Vagina (tissue), 2 donors: ENCODE results near the gene HS6ST2. TPM values are rescaled to one million over a fixed set of nuclear protein-coding genes. Genes with fewer than 3 reads are reported as not detected.

Source experiments
- DNase-seq, 2 donors: peaks; one replicate each; pipeline ENCODE4 v3.0.0-alpha.2; 2017; ENCODE audit errors: extremely low spot score in 2 of 2
- H3K27ac ChIP-seq: fragments of 200-600 bp; sonication (generic); one replicate; pipeline ENCODE4 v1.5.1; 2019
- H3K27me3 ChIP-seq: fragments of 200-600 bp; sonication (generic); one replicate; pipeline ENCODE4 v1.5.1; 2019
- H3K36me3 ChIP-seq, 2 donors: fragments of 200-600 bp; sonication (generic); one replicate each; pipeline ENCODE4 v1.5.1; 2017 to 2019
- H3K4me1 ChIP-seq: fragments of 200-600 bp; sonication (generic); one replicate; pipeline ENCODE4 v1.5.1; 2019
- H3K4me3 ChIP-seq, 2 donors: fragments of 200-600 bp; sonication (generic); 1 replicate in 1 of 2; 2 replicates in 1 of 2; pipeline ENCODE4 v1.5.1; 2016 to 2019
- H3K9me3 ChIP-seq: fragments of 200-600 bp; sonication (generic); one replicate; pipeline ENCODE4 v1.5.1; 2019
- POLR2A ChIP-seq, 2 donors: fragments of 450-650 bp; IDR thresholded peaks; one replicate each; pipeline ENCODE4 v1.6.1; 2017; ENCODE audit warnings: antibody characterized with exemption in 2 of 2, mild to moderate bottlenecking in 2 of 2, moderate library complexity in 2 of 2
- POLR2AphosphoS5 ChIP-seq, 2 donors: sonication (generic); formaldehyde crosslinking; IDR thresholded peaks; one replicate each; pipeline ENCODE4 v1.9.0; 2017; ENCODE audit warnings: antibody characterized with exemption in 2 of 2, mild to moderate bottlenecking in 2 of 2, low read depth in 1 of 2; ENCODE audit not compliant: insufficient read depth in 1 of 2
- intact Hi-C: fragments of 100-400 bp; cut with DNase I; formaldehyde crosslinking; loops from one replicate; pipeline ENCODE4 v1.15.1; 2023
- total RNA-seq: library from RNA; depleted of rRNA; stranded (reverse); fragments of >200 nt; gene quantifications from one replicate; pipeline ENCODE4 v1.2.3, GENCODE V29; 2016
- TF ChIP-seq, protein P1 (sequence below), 3 experiments: fragments of 450-650 bp in 2 of 3; fragments of 200-600 bp in 1 of 3; sonication (generic) in 1 of 3; IDR thresholded peaks; one replicate each; pipeline ENCODE4 v1.5.1; 2017 to 2019; ENCODE audit warnings: antibody characterized with exemption in 3 of 3, mild to moderate bottlenecking in 2 of 3, moderate library complexity in 2 of 3

The HS6ST2 gene
- total RNA-seq, 1 donor from 2014 or later: 0.74 TPM

DNA sequence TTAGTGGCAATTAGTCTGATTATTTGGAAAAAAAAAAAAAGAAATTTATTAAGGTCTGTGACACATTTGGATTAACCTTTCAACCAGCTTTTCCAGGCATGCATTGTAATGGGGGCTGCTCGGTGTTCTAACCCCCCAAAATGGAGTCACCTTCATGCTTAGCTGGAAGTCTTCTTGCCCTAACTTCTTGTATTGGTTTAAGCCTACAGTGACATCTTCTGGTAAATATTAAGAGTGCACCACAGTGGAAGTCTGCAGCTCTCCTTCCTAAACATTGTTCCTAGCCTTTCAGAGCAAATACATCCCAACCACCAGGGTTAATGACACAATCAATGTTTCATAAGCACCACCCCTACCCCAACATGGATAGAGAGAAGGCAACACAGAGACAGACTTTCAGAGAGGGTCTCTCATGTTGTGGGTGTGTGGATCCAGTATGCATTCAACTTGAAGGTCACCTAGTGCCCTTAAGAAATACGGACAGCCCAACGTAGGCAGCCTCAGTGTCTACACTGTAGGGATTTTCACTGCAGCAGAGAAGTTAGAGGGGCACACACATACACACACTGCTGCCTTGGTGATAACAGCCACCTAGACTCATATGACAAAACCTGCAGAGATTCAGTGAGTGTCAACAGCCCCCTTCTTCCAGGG is 326.7 kb downstream of the HS6ST2 start:
- TF ChIP-seq, protein P1, sequence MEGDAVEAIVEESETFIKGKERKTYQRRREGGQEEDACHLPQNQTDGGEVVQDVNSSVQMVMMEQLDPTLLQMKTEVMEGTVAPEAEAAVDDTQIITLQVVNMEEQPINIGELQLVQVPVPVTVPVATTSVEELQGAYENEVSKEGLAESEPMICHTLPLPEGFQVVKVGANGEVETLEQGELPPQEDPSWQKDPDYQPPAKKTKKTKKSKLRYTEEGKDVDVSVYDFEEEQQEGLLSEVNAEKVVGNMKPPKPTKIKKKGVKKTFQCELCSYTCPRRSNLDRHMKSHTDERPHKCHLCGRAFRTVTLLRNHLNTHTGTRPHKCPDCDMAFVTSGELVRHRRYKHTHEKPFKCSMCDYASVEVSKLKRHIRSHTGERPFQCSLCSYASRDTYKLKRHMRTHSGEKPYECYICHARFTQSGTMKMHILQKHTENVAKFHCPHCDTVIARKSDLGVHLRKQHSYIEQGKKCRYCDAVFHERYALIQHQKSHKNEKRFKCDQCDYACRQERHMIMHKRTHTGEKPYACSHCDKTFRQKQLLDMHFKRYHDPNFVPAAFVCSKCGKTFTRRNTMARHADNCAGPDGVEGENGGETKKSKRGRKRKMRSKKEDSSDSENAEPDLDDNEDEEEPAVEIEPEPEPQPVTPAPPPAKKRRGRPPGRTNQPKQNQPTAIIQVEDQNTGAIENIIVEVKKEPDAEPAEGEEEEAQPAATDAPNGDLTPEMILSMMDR (IDR thresholded peaks at IDR 0.05): peak in 2 of 3 experiments; percentile 38 to 40
- no peak for TF ChIP-seq POLR2AphosphoS5 (IDR thresholded peaks at IDR 0.05; ENCODE audit: insufficient read depth in 1 of 2, low read depth in 1 of 2)
- Histone ChIP-seq H3K36me3 (no peaks in the 10 kb centered on the region), H3K27ac (no peak overlapping the region), H3K27me3 (no peaks in the 10 kb centered on the region), H3K9me3 (no peaks in the 10 kb centered on the region), H3K4me1 (no peaks in the 10 kb centered on the region), H3K4me3 (no peak overlapping the region)
- peak in 1 of 2 donors; percentile 22 for DNase-seq
- intact Hi-C loops: no loop called here

DNA sequence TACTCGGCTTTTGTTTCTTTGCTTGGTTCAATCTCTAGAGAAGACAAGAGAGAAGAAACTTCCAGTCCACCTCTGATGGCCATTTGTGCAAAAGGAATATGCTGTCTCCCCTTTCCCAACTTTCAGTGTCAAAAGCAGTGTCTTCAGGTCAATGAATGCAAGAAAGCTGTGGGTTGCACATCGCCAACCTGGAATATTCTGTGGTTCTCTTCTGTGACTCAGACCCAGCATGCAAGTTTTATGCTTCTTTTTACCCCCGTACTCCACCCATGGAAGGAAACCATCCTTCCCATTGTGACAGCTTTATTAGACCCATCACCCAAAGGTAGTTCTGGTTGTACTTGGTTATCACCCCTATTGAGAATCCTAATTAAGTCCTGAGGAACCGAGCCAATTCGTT is 334.0 kb downstream of the HS6ST2 start:
- Histone ChIP-seq H3K4me1 (no peaks in the 10 kb centered on the region), H3K4me3 (no peak overlapping the region), H3K36me3 (no peaks in the 10 kb centered on the region), H3K9me3 (no peaks in the 10 kb centered on the region), H3K27me3 (no peaks in the 10 kb centered on the region), H3K27ac (no peak overlapping the region)
- DNase-seq: no peak
- TF ChIP-seq POLR2AphosphoS5 (IDR thresholded peaks at IDR 0.05; ENCODE audit: insufficient read depth in 1 of 2, low read depth in 1 of 2) (no peak), POLR2A (IDR thresholded peaks at IDR 0.05) (no peak)
- TF ChIP-seq, protein P1 (IDR thresholded peaks at IDR 0.05): no peak
- intact Hi-C loops: no loop called here

DNA sequence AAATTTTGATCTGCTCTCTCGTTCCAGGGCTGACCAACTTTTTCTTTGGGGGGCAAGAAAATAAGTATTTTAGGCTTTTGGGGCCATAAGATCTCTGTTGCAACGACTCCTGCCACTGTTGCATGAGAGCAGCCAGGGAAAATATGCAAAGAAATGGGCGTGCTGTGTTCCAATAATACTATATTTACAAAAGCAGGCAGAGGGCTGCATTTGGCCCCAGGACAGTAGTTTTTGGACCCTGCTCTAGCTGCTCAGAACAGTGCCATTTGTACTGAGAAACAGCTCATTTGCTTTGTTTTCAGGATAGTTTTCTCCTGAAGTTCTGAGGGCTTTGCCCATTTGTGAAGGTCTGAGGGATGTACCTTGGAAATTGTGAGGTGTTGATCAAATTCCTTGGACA is 334.5 kb downstream of the HS6ST2 start:
- no peaks in the 10 kb centered on the region for H3K27me3 ChIP-seq
- H3K4me1 ChIP-seq: no peaks in the 10 kb centered on the region
- no peak for DNase-seq
- H3K4me3 ChIP-seq: no peak overlapping the region
- intact Hi-C loops: no loop called here
- TF ChIP-seq, protein P1 (IDR thresholded peaks at IDR 0.05): no peak
- no peak for TF ChIP-seq POLR2A (IDR thresholded peaks at IDR 0.05)
- TF ChIP-seq POLR2AphosphoS5 (IDR thresholded peaks at IDR 0.05; ENCODE audit: insufficient read depth in 1 of 2, low read depth in 1 of 2): no peak
- H3K36me3 ChIP-seq: no peaks in the 10 kb centered on the region
- H3K9me3 ChIP-seq: no peaks in the 10 kb centered on the region
- H3K27ac ChIP-seq: no peak overlapping the region

DNA sequence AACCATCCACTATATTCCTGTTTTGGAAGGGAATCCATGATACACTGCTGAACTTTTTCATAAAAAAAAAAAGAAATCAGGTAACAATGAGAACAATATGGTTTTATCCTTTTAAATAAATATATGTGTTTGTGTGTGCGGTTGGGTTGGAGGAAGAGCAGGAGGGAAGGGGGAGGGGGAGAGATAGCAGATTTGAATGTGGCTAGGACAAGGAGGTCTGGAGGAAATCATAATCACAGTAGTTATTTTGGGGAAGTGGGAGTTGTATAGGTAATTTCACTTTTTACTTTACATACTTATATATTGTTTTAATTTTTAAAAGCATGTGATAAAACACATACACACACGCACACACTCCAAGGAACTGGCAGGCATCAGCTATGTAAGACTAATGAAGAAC is 335.1 kb downstream of the HS6ST2 start:
- no peak overlapping the region for H3K4me3 ChIP-seq
- no peaks in the 10 kb centered on the region for H3K4me1 ChIP-seq
- H3K9me3 ChIP-seq: no peaks in the 10 kb centered on the region
- DNase-seq: no peak
- intact Hi-C loops: no loop called here
- no peaks in the 10 kb centered on the region for H3K27me3 ChIP-seq
- H3K36me3 ChIP-seq: no peaks in the 10 kb centered on the region
- no peak for TF ChIP-seq POLR2A (IDR thresholded peaks at IDR 0.05)
- TF ChIP-seq, protein P1 (IDR thresholded peaks at IDR 0.05): no peak
- TF ChIP-seq POLR2AphosphoS5 (IDR thresholded peaks at IDR 0.05; ENCODE audit: insufficient read depth in 1 of 2, low read depth in 1 of 2): no peak
- no peak overlapping the region for H3K27ac ChIP-seq

DNA sequence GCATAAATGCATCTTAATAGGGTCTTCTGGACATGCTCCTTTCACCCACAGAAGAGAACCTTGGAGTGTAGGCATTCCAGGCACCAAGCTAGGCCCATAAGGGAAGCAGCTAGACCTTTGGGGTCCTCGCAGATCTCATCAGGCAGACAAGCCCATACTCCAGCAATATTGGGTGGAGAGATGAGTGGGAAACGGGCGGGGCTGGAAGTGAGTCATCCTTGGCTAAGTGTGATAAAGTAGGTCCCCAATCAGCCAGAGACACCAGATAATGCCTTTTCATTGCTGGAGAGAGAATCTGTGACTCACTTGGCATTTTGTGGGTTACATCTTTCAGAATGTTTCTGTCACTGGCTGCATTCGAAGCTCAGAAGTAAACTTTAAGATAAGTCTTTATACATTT is 336.3 kb downstream of the HS6ST2 start:
- Histone ChIP-seq H3K27me3 (no peaks in the 10 kb centered on the region), H3K36me3 (no peaks in the 10 kb centered on the region), H3K4me3 (no peak overlapping the region), H3K4me1 (no peaks in the 10 kb centered on the region), H3K27ac (no peak overlapping the region), H3K9me3 (no peaks in the 10 kb centered on the region)
- TF ChIP-seq POLR2AphosphoS5 (IDR thresholded peaks at IDR 0.05; ENCODE audit: insufficient read depth in 1 of 2, low read depth in 1 of 2) (no peak), POLR2A (IDR thresholded peaks at IDR 0.05) (no peak)
- TF ChIP-seq, protein P1 (IDR thresholded peaks at IDR 0.05): no peak
- no peak for DNase-seq
- intact Hi-C loops: no loop called here
